CD14-positive monocyte (primary cell): ENCODE results near the gene LETM1. TPM values are rescaled to one million over a fixed set of nuclear protein-coding genes. Genes with fewer than 3 reads are reported as not detected.
A peak's percentile ranks its signal among the peaks of the same experiment; 100 is the strongest.

Experiments used
- DNase-seq, 3 donors: peaks; one replicate each; pipeline ENCODE4 v3.0.0-alpha.2; 2011 to 2022
- H2AFZ ChIP-seq: 2 replicates; pipeline ENCODE4 v1.6.0; 2012; ENCODE audit warnings: mild to moderate bottlenecking, low read depth, low read length, inconsistent platforms; ENCODE audit not compliant: insufficient read depth, poor library complexity, severe bottlenecking
- H3K27ac ChIP-seq, 2 donors: 1 replicate in 1 of 2; 2 replicates in 1 of 2; pipeline ENCODE4 v1.5.1; 2012 to 2013; ENCODE audit warnings: low read length in 2 of 2, control low read depth in 1 of 2, inconsistent platforms in 1 of 2, low read depth in 1 of 2, mild to moderate bottlenecking in 1 of 2
- H3K27me3 ChIP-seq, 2 donors: one replicate each; pipeline versions ENCODE4 v1.6.0 to v1.6.1; 2011 to 2013; ENCODE audit warnings: low read length in 2 of 2; ENCODE audit not compliant: control insufficient read depth in 2 of 2, insufficient read depth in 2 of 2
- H3K36me3 ChIP-seq, 2 donors: replicated peaks in 1 of 2; 1 replicate in 1 of 2; 2 replicates in 1 of 2; pipeline versions ENCODE4 v1.5.1 to v1.6.1; 2012 to 2013; ENCODE audit warnings: low read length in 2 of 2, control low read depth in 1 of 2, inconsistent platforms in 1 of 2, mild to moderate bottlenecking in 1 of 2; ENCODE audit not compliant: insufficient read depth in 2 of 2, control insufficient read depth in 1 of 2
- H3K4me1 ChIP-seq, 2 donors: 1 replicate in 1 of 2; 2 replicates in 1 of 2; pipeline versions ENCODE4 v1.5.1 to v1.6.1; 2012 to 2013; ENCODE audit warnings: low read length in 2 of 2, control low read depth in 1 of 2, inconsistent platforms in 1 of 2, mild to moderate bottlenecking in 1 of 2, moderate library complexity in 1 of 2; ENCODE audit not compliant: insufficient read depth in 2 of 2, control insufficient read depth in 1 of 2
- H3K4me2 ChIP-seq: replicated peaks from 2 replicates; pipeline ENCODE3; 2012; ENCODE audit warnings: low read length, moderate library complexity, mild to moderate bottlenecking; ENCODE audit not compliant: poor library complexity, severe bottlenecking; ENCODE audit errors: extremely low read depth
- H3K4me3 ChIP-seq, 3 experiments: fragments of 200-600 bp in 1 of 3; sonication (generic) in 1 of 3; replicated peaks in 1 of 3; 1 replicate in 2 of 3; 2 replicates in 1 of 3; pipeline ENCODE4 v1.5.1; 2011 to 2013; ENCODE audit warnings: low read length in 3 of 3, mild to moderate bottlenecking in 3 of 3, control low read depth in 2 of 3, low read depth in 2 of 3, inconsistent platforms in 1 of 3, moderate library complexity in 1 of 3
- H3K79me2 ChIP-seq: 2 replicates; pipeline ENCODE4 v1.6.0; 2012; ENCODE audit warnings: mild to moderate bottlenecking, control low read depth, inconsistent platforms, low read length, moderate library complexity; ENCODE audit not compliant: insufficient read depth
- H3K9ac ChIP-seq: 2 replicates; pipeline ENCODE4 v1.6.0; 2017; ENCODE audit warnings: low read length, mild to moderate bottlenecking; ENCODE audit not compliant: insufficient read depth, poor library complexity, severe bottlenecking
- H3K9me3 ChIP-seq, 2 donors: replicated peaks in 1 of 2; 1 replicate in 1 of 2; 2 replicates in 1 of 2; pipeline versions ENCODE4 v1.5.1 to v1.6.1; 2012 to 2013; ENCODE audit warnings: low read length in 2 of 2, control low read depth in 1 of 2; ENCODE audit not compliant: control insufficient read depth in 1 of 2, insufficient read depth in 1 of 2
- H4K20me1 ChIP-seq: 2 replicates; pipeline ENCODE4 v1.6.0; 2012; ENCODE audit warnings: mild to moderate bottlenecking, low read length, control low read depth, moderate library complexity; ENCODE audit not compliant: insufficient read depth
- H3K27ac Mint-ChIP-seq, 7 donors: one replicate each; pipeline ENCODE4 v1.8.0; 2020; ENCODE audit warnings: mild to moderate bottlenecking in 7 of 7, mixed read lengths in 7 of 7, moderate library complexity in 6 of 7, inconsistent platforms in 2 of 7
- H3K27me3 Mint-ChIP-seq, 3 donors: one replicate each; pipeline ENCODE4 v1.8.0; 2021 to 2022; ENCODE audit warnings: low read depth in 3 of 3, mild to moderate bottlenecking in 3 of 3, mixed read lengths in 3 of 3, moderate library complexity in 3 of 3, inconsistent platforms in 1 of 3
- H3K36me3 Mint-ChIP-seq, 2 donors: one replicate each; pipeline ENCODE4 v1.8.0; 2020; ENCODE audit warnings: mixed read lengths in 2 of 2, inconsistent platforms in 1 of 2, mild to moderate bottlenecking in 1 of 2
- H3K4me1 Mint-ChIP-seq: one replicate; pipeline ENCODE4 v1.8.0; 2020; ENCODE audit warnings: mild to moderate bottlenecking, mixed read lengths
- H3K4me3 Mint-ChIP-seq, 2 donors: one replicate each; pipeline ENCODE4 v1.8.0; 2020; ENCODE audit warnings: mild to moderate bottlenecking in 2 of 2, mixed read lengths in 2 of 2, moderate library complexity in 1 of 2
- H3K9me3 Mint-ChIP-seq, 7 donors: one replicate each; pipeline ENCODE4 v1.8.0; 2020 to 2022; ENCODE audit warnings: mixed read lengths in 7 of 7, mild to moderate bottlenecking in 6 of 7, moderate library complexity in 6 of 7, inconsistent platforms in 2 of 7
- WGBS: methylation state at CpG from one replicate; pipeline ENCODE4 v1.1.5; 2013; ENCODE audit warnings: missing lambda C conversion rate; ENCODE audit not compliant: insufficient coverage; 5-methylcytosine and 5-hydroxymethylcytosine counted together
- intact Hi-C, 2 donors: fragments of 100-400 bp; cut with micrococcal nuclease; formaldehyde crosslinking; loops; one replicate each; pipeline versions ENCODE4 v1.15.0 to v1.15.1; 2023
- polyA plus RNA-seq, 3 donors: library from polyadenylated mRNA; depleted of rRNA in 1 of 3; unstranded in 2 of 3; stranded (reverse) in 1 of 3; fragments of 300-500 nt in 2 of 3; fragments of >200 nt in 1 of 3; fragmentation: Illumina TruSeq in 2 of 3; gene quantifications; 1 replicate in 2 of 3; 2 replicates in 1 of 3; pipeline ENCODE4 v1.2.3, GENCODE V29; 2012 to 2021
- TF ChIP-seq, protein P1 (sequence below): fragments of 200-600 bp; IDR thresholded peaks from one replicate; pipeline ENCODE4 v1.8.0; 2022; ENCODE audit warnings: antibody characterized with exemption, mild to moderate bottlenecking

Gene LETM1
- polyA plus RNA-seq, 3 donors, result 6.2 to 18.6 (median 9.0) TPM

DNA sequence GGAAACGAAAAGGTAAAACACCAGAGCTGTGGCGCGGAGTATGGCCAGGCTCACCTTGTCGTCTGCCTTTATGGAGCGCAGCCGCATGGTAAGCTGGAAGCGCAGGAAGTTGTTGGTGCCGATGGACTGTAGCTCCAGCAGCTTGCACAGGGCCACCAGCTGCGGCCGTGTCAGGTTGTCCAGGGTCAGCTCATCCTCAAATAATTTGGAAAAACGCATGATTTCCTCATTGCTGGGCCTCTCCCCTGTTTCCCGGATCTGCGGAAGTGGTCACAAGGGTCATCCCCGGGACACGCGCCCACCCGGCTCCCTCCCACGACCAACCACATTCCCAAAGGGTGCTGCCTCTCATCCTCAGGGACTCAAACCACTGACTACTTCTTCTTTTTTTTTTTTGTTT is 23.3 kb downstream of the LETM1 start:
- Histone ChIP-seq H3K79me2 (no peaks in the 10 kb centered on the region), H3K27me3 (no peaks in the 10 kb centered on the region), H4K20me1 (no peaks in the 10 kb centered on the region), H3K27ac (no peak overlapping the region), H2AFZ (no peak overlapping the region), H3K4me2 (no peak overlapping the region), H3K9ac (no peak overlapping the region), H3K36me3 (peaks cover 56 to 82% of the 10 kb centered on the region in 2 donors), H3K4me3 (no peak overlapping the region), H3K9me3 (no peaks in the 10 kb centered on the region), H3K4me1 (no peaks in the 10 kb centered on the region)
- intact Hi-C loops, result no loop called here
- WGBS, result 95% methylated on average over 18 of the region's 18 CpGs
- TF ChIP-seq, protein P1, sequence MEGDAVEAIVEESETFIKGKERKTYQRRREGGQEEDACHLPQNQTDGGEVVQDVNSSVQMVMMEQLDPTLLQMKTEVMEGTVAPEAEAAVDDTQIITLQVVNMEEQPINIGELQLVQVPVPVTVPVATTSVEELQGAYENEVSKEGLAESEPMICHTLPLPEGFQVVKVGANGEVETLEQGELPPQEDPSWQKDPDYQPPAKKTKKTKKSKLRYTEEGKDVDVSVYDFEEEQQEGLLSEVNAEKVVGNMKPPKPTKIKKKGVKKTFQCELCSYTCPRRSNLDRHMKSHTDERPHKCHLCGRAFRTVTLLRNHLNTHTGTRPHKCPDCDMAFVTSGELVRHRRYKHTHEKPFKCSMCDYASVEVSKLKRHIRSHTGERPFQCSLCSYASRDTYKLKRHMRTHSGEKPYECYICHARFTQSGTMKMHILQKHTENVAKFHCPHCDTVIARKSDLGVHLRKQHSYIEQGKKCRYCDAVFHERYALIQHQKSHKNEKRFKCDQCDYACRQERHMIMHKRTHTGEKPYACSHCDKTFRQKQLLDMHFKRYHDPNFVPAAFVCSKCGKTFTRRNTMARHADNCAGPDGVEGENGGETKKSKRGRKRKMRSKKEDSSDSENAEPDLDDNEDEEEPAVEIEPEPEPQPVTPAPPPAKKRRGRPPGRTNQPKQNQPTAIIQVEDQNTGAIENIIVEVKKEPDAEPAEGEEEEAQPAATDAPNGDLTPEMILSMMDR, result no peak
- Mint-ChIP-seq H3K9me3 (peaks cover 0 to 2% (median 0%) of the 10 kb centered on the region in 7 donors), H3K27me3 (peaks cover 0 to 1% (median 1%) of the 10 kb centered on the region in 3 donors), H3K4me3 (no peak overlapping the region), H3K27ac (no peak overlapping the region), H3K4me1 (peaks cover 4% of the 10 kb centered on the region), H3K36me3 (peaks cover 69 to 78% of the 10 kb centered on the region in 2 donors)
- no peak for DNase-seq

DNA sequence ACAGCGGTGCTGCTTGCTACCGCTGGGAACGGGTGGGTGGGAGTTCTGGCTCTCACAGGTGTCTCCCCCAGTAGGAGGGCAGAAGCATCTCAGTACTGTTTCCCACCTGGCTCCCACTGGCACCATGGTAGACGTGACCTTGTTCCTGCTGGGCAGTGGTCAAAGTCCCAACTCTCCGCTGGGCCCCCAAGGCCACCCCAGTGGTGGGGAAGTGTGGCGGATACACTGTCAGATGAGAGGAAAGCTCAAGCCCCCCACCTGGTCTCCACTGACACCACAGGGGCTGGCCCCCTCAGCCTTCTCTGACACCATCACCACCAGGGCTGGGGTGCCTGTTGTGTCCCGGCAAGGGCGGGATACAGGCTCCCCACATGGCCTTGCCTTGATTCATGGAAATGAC is 24.6 kb downstream of the LETM1 start:
- Mint-ChIP-seq H3K4me1 (peaks cover 4% of the 10 kb centered on the region), H3K4me3 (no peak overlapping the region), H3K27me3 (peaks cover 0 to 1% (median 0%) of the 10 kb centered on the region in 3 donors), H3K36me3 (peaks cover 65 to 74% of the 10 kb centered on the region in 2 donors), H3K9me3 (peaks cover 0 to 2% (median 0%) of the 10 kb centered on the region in 7 donors), H3K27ac (peak overlapping the region in 3 of 7 donors; percentile 7 to 47 (median 19))
- TF ChIP-seq, protein P1, result no peak
- H3K27ac ChIP-seq, result no peak overlapping the region
- no peaks in the 10 kb centered on the region for H3K9me3 ChIP-seq
- H3K4me3 ChIP-seq, result no peak overlapping the region
- H3K79me2 ChIP-seq, result no peaks in the 10 kb centered on the region
- no peak overlapping the region for H2AFZ ChIP-seq
- H3K9ac ChIP-seq, result no peak overlapping the region
- WGBS, result 92% methylated on average over 5 of the region's 8 CpGs
- H3K27me3 ChIP-seq, result no peaks in the 10 kb centered on the region
- no peaks in the 10 kb centered on the region for H3K4me1 ChIP-seq
- H3K36me3 ChIP-seq, result peaks cover 51 to 76% of the 10 kb centered on the region in 2 donors
- no peak overlapping the region for H3K4me2 ChIP-seq
- DNase-seq, result no peak
- intact Hi-C loops, result no loop called here
- H4K20me1 ChIP-seq, result no peaks in the 10 kb centered on the region
